ENCODE measurements around the gene SLC2A9. TPM values are rescaled to one million over a fixed set of nuclear protein-coding genes. Genes with fewer than 3 reads are reported as not detected.

SLC2A9 gene
- total RNA-seq, 4 donors from 2014 or later: 0.19 to 0.89 (median 0.62) TPM

GRCh38 chr4:9999956-10000561, 21.2 kb downstream of the SLC2A9 start:
- DNase-seq (no peak), ATAC-seq (no peak)
- Histone ChIP-seq H3K36me3 (no peaks in the 10 kb centered on the region), H3K4me3 (no peak overlapping the region), H3K27ac (no peak overlapping the region), H3K9me3 (no peaks in the 10 kb centered on the region), H3K4me1 (no peaks in the 10 kb centered on the region), H3K27me3 (no peaks in the 10 kb centered on the region)
- in situ Hi-C loops (cut with MboI; ENCODE audit: low sequenced_read_pairs in 4 of 4) (loop anchor here in 1 of 4 donors (25.0 kb wide), 1 partner anchor 412 kb away; no protein-coding TSS in a partner anchor), intact Hi-C loops (cut with DNase I; ENCODE audit: low total_unique reads) (no loop called here)
- TF ChIP-seq POLR2A (IDR thresholded peaks at IDR 0.05): no peak
- no peak for TF ChIP-seq CTCF (IDR thresholded peaks at IDR 0.05 in 4 of 5, conservative IDR thresholded peaks at IDR 0.05 in 1 of 5)

GRCh38 chr4:9997886-9998285, 23.4 kb downstream of the SLC2A9 start:
- no peak for ATAC-seq
- TF ChIP-seq POLR2A (IDR thresholded peaks at IDR 0.05): no peak
- TF ChIP-seq CTCF (IDR thresholded peaks at IDR 0.05 in 4 of 5, conservative IDR thresholded peaks at IDR 0.05 in 1 of 5): no peak

GRCh38 chr4:9996319-9997110, 24.8 kb downstream of the SLC2A9 start:
- TF ChIP-seq POLR2A (IDR thresholded peaks at IDR 0.05) (no peak), CTCF (IDR thresholded peaks at IDR 0.05 in 4 of 5, conservative IDR thresholded peaks at IDR 0.05 in 1 of 5) (no peak)
- H3K27ac ChIP-seq: no peak overlapping the region
- H3K4me3 ChIP-seq: no peak overlapping the region
- DNase-seq: no peak
- no peak for ATAC-seq
- H3K9me3 ChIP-seq: no peaks in the 10 kb centered on the region
- no peaks in the 10 kb centered on the region for H3K4me1 ChIP-seq
- H3K36me3 ChIP-seq: no peaks in the 10 kb centered on the region
- in situ Hi-C loops (cut with MboI; ENCODE audit: low sequenced_read_pairs in 4 of 4) (no loop called here), intact Hi-C loops (cut with DNase I; ENCODE audit: low total_unique reads) (no loop called here)
- H3K27me3 ChIP-seq: no peaks in the 10 kb centered on the region

More at GRCh38 chr4:9997886-9998285, 23.4 kb downstream of the SLC2A9 start:
- intact Hi-C loops (cut with DNase I; ENCODE audit: low total_unique reads): no loop called here
- Histone ChIP-seq H3K27me3 (no peaks in the 10 kb centered on the region), H3K27ac (no peak overlapping the region), H3K4me3 (no peak overlapping the region), H3K9me3 (no peaks in the 10 kb centered on the region), H3K4me1 (no peaks in the 10 kb centered on the region), H3K36me3 (no peaks in the 10 kb centered on the region)
- in situ Hi-C loops (cut with MboI; ENCODE audit: low sequenced_read_pairs in 4 of 4): no loop called here
- DNase-seq: no peak

- intact Hi-C loops (cut with DNase I; ENCODE audit: low total_unique reads): no loop called here
- H3K4me3 ChIP-seq: no peak overlapping the region
- no peak for TF ChIP-seq CTCF (IDR thresholded peaks at IDR 0.05 in 4 of 5, conservative IDR thresholded peaks at IDR 0.05 in 1 of 5)
- TF ChIP-seq POLR2A (IDR thresholded peaks at IDR 0.05): no peak
- no peaks in the 10 kb centered on the region for H3K9me3 ChIP-seq
- in situ Hi-C loops (cut with MboI; ENCODE audit: low sequenced_read_pairs in 4 of 4): no loop called here
- no peak overlapping the region for H3K27ac ChIP-seq
- H3K4me1 ChIP-seq: no peaks in the 10 kb centered on the region
- no peaks in the 10 kb centered on the region for H3K27me3 ChIP-seq
- ATAC-seq (no peak), DNase-seq (no peak)
- H3K36me3 ChIP-seq: no peaks in the 10 kb centered on the region
Measured at GRCh38 chr4:9994246-9994847, 26.9 kb downstream of the SLC2A9 start.

All from gastrocnemius medialis (tissue), 4 donors.